Left lung (tissue), 10 donors: ENCODE data around the gene IBTK. TPM values are rescaled to one million over a fixed set of nuclear protein-coding genes. Genes with fewer than 3 reads are reported as not detected.
"Not testable (repeated sequence)": the region's sequence is repeated elsewhere in the genome, so short reads cannot be mapped to it uniquely, and the experiment has no call there.

ENCODE experiments used
- ATAC-seq: fragments of 200-7000 bp; cut with Tn5 transposase; one replicate; pipeline ENCODE4 v1.9.1; 2020; ENCODE audit warnings: moderate library complexity
- DNase-seq, 4 donors: peaks; one replicate each; pipeline ENCODE4 v3.0.0-alpha.2; 2013 to 2020
- H3K27ac ChIP-seq, 2 donors: fragments of 200-600 bp; sonication (generic) in 1 of 2; one replicate each; pipeline versions ENCODE4 v1.5.0 to v1.8.0; 2020 to 2021
- H3K27me3 ChIP-seq, 2 donors: fragments of 200-600 bp; sonication (generic) in 1 of 2; one replicate each; pipeline versions ENCODE4 v1.5.0 to v1.8.0; 2020 to 2021
- H3K36me3 ChIP-seq, 2 donors: fragments of 200-600 bp; sonication (generic) in 1 of 2; one replicate each; pipeline versions ENCODE4 v1.5.0 to v1.8.0; 2020 to 2021
- H3K4me1 ChIP-seq, 2 donors: fragments of 200-600 bp; one replicate each; pipeline ENCODE4 v1.8.0; 2021
- H3K4me3 ChIP-seq, 2 donors: fragments of 200-600 bp; sonication (generic) in 1 of 2; one replicate each; pipeline versions ENCODE4 v1.5.0 to v1.8.0; 2020 to 2021; ENCODE audit warnings: mild to moderate bottlenecking in 1 of 2
- H3K9me3 ChIP-seq, 2 donors: fragments of 200-600 bp; sonication (generic) in 1 of 2; one replicate each; pipeline versions ENCODE4 v1.5.0 to v1.8.0; 2020 to 2021
- intact Hi-C, 2 donors: fragments of 100-400 bp; cut with DNase I; formaldehyde crosslinking; loops; one replicate each; pipeline versions ENCODE4 v1.11.2 to v1.14.2; 2022
- polyA plus RNA-seq, 6 donors: library from polyadenylated mRNA; unstranded; fragments of 120-200 nt; gene quantifications; one replicate each; pipeline ENCODE4 v1.2.1, GENCODE V29; 2013; ENCODE audit not compliant: insufficient read length in 6 of 6
- total RNA-seq, 2 donors: library from RNA; stranded (reverse); fragmentation: NEBNext Ultra II Directional; extraction: Animal tissue kit (Norgen Biotek cat#: 25700); gene quantifications; one replicate each; pipeline ENCODE4 v1.2.1, GENCODE V29; 2021
- TF ChIP-seq, protein P1 (sequence below), 2 donors: fragments of 200-600 bp; sonication (generic) in 1 of 2; IDR thresholded peaks; one replicate each; pipeline versions ENCODE4 v1.5.0 to v1.8.0; 2021; ENCODE audit warnings: antibody characterized with exemption in 2 of 2
- donor health status: DM: no; HTN: yes; CAD: no.
- donor health status: DM: no; HTN: no; CAD: no.

The IBTK gene
- total and polyA plus RNA-seq, 8 donors, result 34.9 to 46.8 (median 42.8) TPM

DNA sequence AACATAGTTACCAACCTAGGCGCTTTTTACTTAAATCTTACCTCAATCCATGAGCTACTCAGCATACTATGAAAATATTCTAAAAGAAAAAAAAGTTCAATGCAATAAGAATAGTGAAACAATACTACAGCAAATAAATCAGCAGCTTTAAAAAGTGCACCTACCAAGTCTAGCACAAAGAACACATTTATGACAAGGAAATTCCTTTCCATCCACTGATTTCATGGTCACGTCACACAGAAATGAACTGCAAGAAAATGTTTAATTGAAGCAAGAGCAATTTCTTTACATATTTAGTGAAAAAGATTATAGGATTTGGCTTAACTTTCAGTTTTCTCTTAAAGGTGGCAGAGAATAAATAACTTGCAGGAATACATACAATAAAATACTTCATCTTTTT lies 36.2 kb downstream of the IBTK start:
- ATAC-seq (no peak), DNase-seq (no peak)
- Histone ChIP-seq H3K27me3 (no peaks in the 10 kb centered on the region), H3K9me3 (no peaks in the 10 kb centered on the region), H3K27ac (no peak overlapping the region), H3K4me3 (no peak overlapping the region), H3K4me1 (no peaks in the 10 kb centered on the region), H3K36me3 (peaks cover 0 to 88% of the 10 kb centered on the region in 2 donors)
- intact Hi-C loops, result no loop called here
- TF ChIP-seq, protein P1, sequence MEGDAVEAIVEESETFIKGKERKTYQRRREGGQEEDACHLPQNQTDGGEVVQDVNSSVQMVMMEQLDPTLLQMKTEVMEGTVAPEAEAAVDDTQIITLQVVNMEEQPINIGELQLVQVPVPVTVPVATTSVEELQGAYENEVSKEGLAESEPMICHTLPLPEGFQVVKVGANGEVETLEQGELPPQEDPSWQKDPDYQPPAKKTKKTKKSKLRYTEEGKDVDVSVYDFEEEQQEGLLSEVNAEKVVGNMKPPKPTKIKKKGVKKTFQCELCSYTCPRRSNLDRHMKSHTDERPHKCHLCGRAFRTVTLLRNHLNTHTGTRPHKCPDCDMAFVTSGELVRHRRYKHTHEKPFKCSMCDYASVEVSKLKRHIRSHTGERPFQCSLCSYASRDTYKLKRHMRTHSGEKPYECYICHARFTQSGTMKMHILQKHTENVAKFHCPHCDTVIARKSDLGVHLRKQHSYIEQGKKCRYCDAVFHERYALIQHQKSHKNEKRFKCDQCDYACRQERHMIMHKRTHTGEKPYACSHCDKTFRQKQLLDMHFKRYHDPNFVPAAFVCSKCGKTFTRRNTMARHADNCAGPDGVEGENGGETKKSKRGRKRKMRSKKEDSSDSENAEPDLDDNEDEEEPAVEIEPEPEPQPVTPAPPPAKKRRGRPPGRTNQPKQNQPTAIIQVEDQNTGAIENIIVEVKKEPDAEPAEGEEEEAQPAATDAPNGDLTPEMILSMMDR (IDR thresholded peaks at IDR 0.05), result no peak

DNA sequence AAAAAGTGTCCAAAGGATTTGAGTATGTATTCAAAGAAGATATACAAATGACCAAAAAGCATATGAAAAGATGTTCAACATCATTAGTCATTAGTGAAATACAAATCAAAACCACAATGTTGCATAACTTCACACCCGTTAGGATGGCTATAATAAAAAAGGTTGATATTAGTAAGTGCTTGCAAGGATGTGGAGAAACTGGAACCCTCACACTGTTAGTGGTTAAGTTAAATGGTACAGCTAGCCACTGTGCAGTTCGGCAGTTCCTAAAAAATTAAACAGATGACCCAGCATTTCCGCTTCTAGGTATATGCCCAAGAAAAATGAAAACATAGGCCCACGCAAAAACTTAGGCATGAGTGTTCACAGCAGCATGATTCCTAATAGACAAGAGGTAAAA lies 38.6 kb downstream of the IBTK start:
- Histone ChIP-seq H3K36me3 (peaks cover 0 to 83% of the 10 kb centered on the region in 2 donors), H3K9me3 (no peaks in the 10 kb centered on the region), H3K4me3 (no peak overlapping the region), H3K27ac (no peak overlapping the region), H3K4me1 (peaks cover 0 to 5% of the 10 kb centered on the region in 2 donors), H3K27me3 (no peaks in the 10 kb centered on the region)
- DNase-seq, result no peak
- ATAC-seq, result no peak
- TF ChIP-seq, protein P1 (IDR thresholded peaks at IDR 0.05), result no peak
- intact Hi-C loops, result no loop called here

DNA sequence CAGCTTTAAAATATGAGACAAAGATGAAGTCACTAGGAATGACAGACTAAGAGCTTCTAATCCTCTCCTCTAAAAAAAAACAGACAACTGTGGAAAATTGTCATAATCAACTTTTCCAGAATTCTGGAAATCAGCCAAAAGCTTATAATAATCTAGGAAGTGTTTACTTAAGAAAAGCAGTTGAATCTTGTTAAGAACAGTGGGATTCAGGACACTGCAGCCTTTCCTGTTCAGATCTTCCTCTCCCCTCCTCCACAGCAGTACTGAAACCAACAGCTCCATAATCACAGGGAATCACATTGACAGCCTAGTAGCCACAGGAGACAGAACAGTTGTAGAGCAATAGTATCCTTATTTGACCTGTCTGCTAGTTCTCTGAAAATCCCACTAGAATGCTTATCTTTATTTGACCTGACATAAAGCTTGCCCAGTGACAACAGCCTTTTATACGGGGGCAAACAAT lies 41.6 kb downstream of the IBTK start:
- no peaks in the 10 kb centered on the region for H3K9me3 ChIP-seq
- peaks cover 0 to 85% of the 10 kb centered on the region in 2 donors for H3K36me3 ChIP-seq
- TF ChIP-seq, protein P1 (IDR thresholded peaks at IDR 0.05), result no peak
- no peak overlapping the region for H3K4me3 ChIP-seq
- no peaks in the 10 kb centered on the region for H3K27me3 ChIP-seq
- DNase-seq (peak in 1 of 4 donors; percentile 6), ATAC-seq (peak; percentile 49)
- peaks cover 0 to 5% of the 10 kb centered on the region in 2 donors for H3K4me1 ChIP-seq
- peak overlapping the region in 1 of 2 donors; percentile 9 for H3K27ac ChIP-seq
- intact Hi-C loops, result no loop called here

DNA sequence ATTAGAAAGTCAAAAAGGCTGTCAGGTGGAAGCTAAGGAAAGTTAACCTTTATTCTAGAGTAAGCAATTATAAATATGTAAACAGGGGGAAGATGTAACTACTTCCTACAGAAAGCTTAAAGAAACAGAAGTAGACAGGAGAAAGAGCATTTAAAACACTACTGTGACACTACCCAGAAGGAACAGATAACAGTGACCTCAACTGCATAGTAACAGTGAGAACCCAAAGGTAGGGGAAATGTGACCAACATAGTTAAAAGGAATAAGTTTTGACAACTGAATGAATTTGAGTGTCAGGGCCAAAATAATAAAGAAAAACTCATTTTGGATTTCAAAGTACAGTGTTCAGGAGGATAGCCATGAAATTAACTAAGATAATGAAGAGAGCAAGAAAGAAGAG lies 43.5 kb downstream of the IBTK start:
- TF ChIP-seq, protein P1 (IDR thresholded peaks at IDR 0.05), result no peak
- no peak overlapping the region for H3K27ac ChIP-seq
- H3K4me1 ChIP-seq, result peaks cover 0 to 5% of the 10 kb centered on the region in 2 donors
- no peaks in the 10 kb centered on the region for H3K9me3 ChIP-seq
- ATAC-seq (no peak), DNase-seq (no peak)
- intact Hi-C loops, result no loop called here
- H3K36me3 ChIP-seq, result peaks cover 0 to 86% of the 10 kb centered on the region in 2 donors
- H3K27me3 ChIP-seq, result no peaks in the 10 kb centered on the region
- H3K4me3 ChIP-seq, result no peak overlapping the region

DNA sequence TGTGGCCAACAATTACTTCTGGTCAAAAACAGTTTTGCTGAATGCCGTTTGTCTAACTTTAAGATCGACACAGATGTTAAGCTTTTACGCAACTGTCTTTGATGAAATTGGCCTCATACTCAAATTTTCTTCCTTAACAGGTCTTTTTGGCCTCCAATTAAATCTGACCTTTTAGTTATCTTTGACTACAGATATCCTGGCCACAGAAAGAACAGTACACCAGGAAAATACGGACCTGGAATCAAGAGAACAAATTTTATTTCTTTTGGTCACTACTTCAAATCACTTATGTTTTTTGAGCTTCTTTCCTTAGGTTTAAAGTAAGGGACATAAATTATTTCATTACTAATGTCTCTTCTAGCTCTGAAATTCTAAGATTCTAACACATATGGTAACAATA lies 49.8 kb downstream of the IBTK start:
- TF ChIP-seq, protein P1 (IDR thresholded peaks at IDR 0.05), result no peak
- H3K27ac ChIP-seq, result no peak overlapping the region
- H3K4me1 ChIP-seq, result no peaks in the 10 kb centered on the region
- DNase-seq (no peak), ATAC-seq (no peak)
- peaks cover 0 to 100% of the 10 kb centered on the region in 2 donors for H3K36me3 ChIP-seq
- intact Hi-C loops, result no loop called here
- no peaks in the 10 kb centered on the region for H3K27me3 ChIP-seq
- H3K4me3 ChIP-seq, result no peak overlapping the region
- H3K9me3 ChIP-seq, result no peaks in the 10 kb centered on the region

DNA sequence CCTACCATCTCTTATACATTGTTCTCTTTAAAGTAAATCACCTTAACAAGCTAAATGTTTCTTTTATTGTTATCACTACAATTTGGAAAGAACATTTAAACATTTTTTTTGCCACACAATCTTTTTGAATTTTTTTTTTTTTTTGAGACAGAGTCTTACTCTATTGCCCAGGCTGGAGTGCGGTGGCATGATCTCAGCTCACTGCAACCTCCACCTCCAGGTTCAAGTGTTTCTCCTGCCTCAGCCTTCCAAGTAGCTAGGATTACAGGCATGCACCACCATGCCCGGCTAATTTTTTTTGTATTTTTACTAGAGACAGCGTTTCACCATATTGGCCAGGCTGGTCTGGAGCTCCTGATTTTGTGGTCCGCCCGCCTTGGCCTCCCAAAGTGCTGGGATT lies 50.3 kb downstream of the IBTK start:
- H3K4me3 ChIP-seq, DNase-seq, H3K9me3 ChIP-seq, H3K4me1 ChIP-seq, H3K27me3 ChIP-seq, intact Hi-C loops, ATAC-seq, H3K27ac ChIP-seq: not testable (repeated sequence)
- peaks cover 0 to 100% of the 10 kb centered on the region in 2 donors for H3K36me3 ChIP-seq
